ENCODE data around the gene DRAXIN. TPM values are rescaled to one million over a fixed set of nuclear protein-coding genes. Genes with fewer than 3 reads are reported as not detected.
A peak's percentile ranks its signal among the peaks of the same experiment; 100 is the strongest.

Gene DRAXIN
- polyA plus RNA-seq, 1 donor (not counting 4 experiments of a cell fraction or from before 2014, with no cell fraction given): not detected

- no peaks in the 10 kb centered on the region for H3K79me2 ChIP-seq (ENCODE audit: control insufficient read depth, insufficient read depth, low read length)
- FAIRE-seq: no peak
- TF ChIP-seq EZH2 (IDR thresholded peaks at IDR 0.05; ENCODE audit: low read length): no peak
- no peak for TF ChIP-seq CTCF (optimal IDR thresholded peaks at IDR 0.05 in 1 of 3, IDR thresholded peaks at IDR 0.05 in 1 of 3, conservative IDR thresholded peaks at IDR 0.05 in 1 of 3; ENCODE audit: extremely low read depth in 1 of 3, insufficient read depth in 2 of 3, low read length in 3 of 3)
Observed at GRCh38 chr1:11678442-11678841, 13.1 kb upstream of the DRAXIN start.

GRCh38 chr1:11680270-11681070 lies 11.0 kb upstream of the DRAXIN start:
- H3K4me3 ChIP-seq (ENCODE audit: control insufficient read depth in 2 of 3, extremely low read depth in 1 of 3, insufficient read depth in 2 of 3, low read depth in 1 of 3, low read length in 3 of 3): peak overlapping the region; percentile 72 to 87 (median 82)
- FAIRE-seq (no peak), DNase-seq (ENCODE audit: low read depth, low spot score) (no peak)
- dilution Hi-C loops (cut with MboI; ENCODE audit: extremely low pct_ligation_motif_present, low sequenced_read_pairs): no loop called here
- TF ChIP-seq EZH2 (IDR thresholded peaks at IDR 0.05; ENCODE audit: low read length) (no peak), CTCF (optimal IDR thresholded peaks at IDR 0.05 in 1 of 3, IDR thresholded peaks at IDR 0.05 in 1 of 3, conservative IDR thresholded peaks at IDR 0.05 in 1 of 3; ENCODE audit: extremely low read depth in 1 of 3, insufficient read depth in 2 of 3, low read length in 3 of 3) (no peak)
- H3K9ac ChIP-seq (ENCODE audit: control insufficient read depth, extremely low read depth, insufficient read depth, low read length): peak overlapping the region; percentile 74
- no peaks in the 10 kb centered on the region for H3K9me3 ChIP-seq (ENCODE audit: control insufficient read depth, low read depth, low read length)
- no peaks in the 10 kb centered on the region for H4K20me1 ChIP-seq (ENCODE audit: control insufficient read depth, extremely low read depth, insufficient read depth, low read length)
- peak overlapping the region; percentile 87 for H3K4me2 ChIP-seq (ENCODE audit: control insufficient read depth, extremely low read depth, insufficient read depth, low read depth, low read length)
- peak overlapping the region; percentile 92 for H2AFZ ChIP-seq (ENCODE audit: control insufficient read depth, low read length)
- no peaks in the 10 kb centered on the region for H3K9me1 ChIP-seq (ENCODE audit: control insufficient read depth, extremely low read depth, insufficient read depth, low read length)
- peaks cover 21% of the 10 kb centered on the region for H3K27me3 ChIP-seq (ENCODE audit: control insufficient read depth, extremely low read depth, insufficient read depth, low read length)
- no peaks in the 10 kb centered on the region for H3K4me1 ChIP-seq (ENCODE audit: control insufficient read depth, extremely low read depth, insufficient read depth, low read length)
- peak overlapping the region; percentile 31 for H3K27ac ChIP-seq (ENCODE audit: control insufficient read depth, insufficient read depth, low read length)
- H3K36me3 ChIP-seq (ENCODE audit: control insufficient read depth in 2 of 2, extremely low read depth in 1 of 2, insufficient read depth in 2 of 2, low read length in 2 of 2): peaks cover 0 to 2% of the 10 kb centered on the region in 2 experiments
- no peaks in the 10 kb centered on the region for H3K79me2 ChIP-seq (ENCODE audit: control insufficient read depth, insufficient read depth, low read length)

More at GRCh38 chr1:11678442-11678841, 13.1 kb upstream of the DRAXIN start:
- H2AFZ ChIP-seq (ENCODE audit: control insufficient read depth, low read length): no peak overlapping the region
- no peak overlapping the region for H3K9ac ChIP-seq (ENCODE audit: control insufficient read depth, extremely low read depth, insufficient read depth, low read length)
- H4K20me1 ChIP-seq (ENCODE audit: control insufficient read depth, extremely low read depth, insufficient read depth, low read length): no peaks in the 10 kb centered on the region
- H3K36me3 ChIP-seq (ENCODE audit: control insufficient read depth in 2 of 2, extremely low read depth in 1 of 2, insufficient read depth in 2 of 2, low read length in 2 of 2): peaks cover 8 to 13% of the 10 kb centered on the region in 2 experiments
- no peak overlapping the region for H3K27ac ChIP-seq (ENCODE audit: control insufficient read depth, insufficient read depth, low read length)
- DNase-seq (ENCODE audit: low read depth, low spot score): no peak
- H3K27me3 ChIP-seq (ENCODE audit: control insufficient read depth, extremely low read depth, insufficient read depth, low read length): peaks cover 10% of the 10 kb centered on the region
- no peaks in the 10 kb centered on the region for H3K9me1 ChIP-seq (ENCODE audit: control insufficient read depth, extremely low read depth, insufficient read depth, low read length)
- no peaks in the 10 kb centered on the region for H3K4me1 ChIP-seq (ENCODE audit: control insufficient read depth, extremely low read depth, insufficient read depth, low read length)
- dilution Hi-C loops (cut with MboI; ENCODE audit: extremely low pct_ligation_motif_present, low sequenced_read_pairs): no loop called here
- no peak overlapping the region for H3K4me3 ChIP-seq (ENCODE audit: control insufficient read depth in 2 of 3, extremely low read depth in 1 of 3, insufficient read depth in 2 of 3, low read depth in 1 of 3, low read length in 3 of 3)
- no peak overlapping the region for H3K4me2 ChIP-seq (ENCODE audit: control insufficient read depth, extremely low read depth, insufficient read depth, low read depth, low read length)
- H3K9me3 ChIP-seq (ENCODE audit: control insufficient read depth, low read depth, low read length): no peaks in the 10 kb centered on the region
